NCI-H2107 treated with DMSO at 0.1 percent for 48 hours (cell line): ENCODE results near the gene TMCC2.
"Not testable (repeated sequence)": the region's sequence is repeated elsewhere in the genome, so short reads cannot be mapped to it uniquely, and the experiment has no call there.

Source experiments
- DNase-seq: peaks from one replicate; lab custom pipeline; 2025; ENCODE audit not compliant: unreplicated experiment; lab: John Stamatoyannopoulos, UW

The TMCC2 gene, protein sequence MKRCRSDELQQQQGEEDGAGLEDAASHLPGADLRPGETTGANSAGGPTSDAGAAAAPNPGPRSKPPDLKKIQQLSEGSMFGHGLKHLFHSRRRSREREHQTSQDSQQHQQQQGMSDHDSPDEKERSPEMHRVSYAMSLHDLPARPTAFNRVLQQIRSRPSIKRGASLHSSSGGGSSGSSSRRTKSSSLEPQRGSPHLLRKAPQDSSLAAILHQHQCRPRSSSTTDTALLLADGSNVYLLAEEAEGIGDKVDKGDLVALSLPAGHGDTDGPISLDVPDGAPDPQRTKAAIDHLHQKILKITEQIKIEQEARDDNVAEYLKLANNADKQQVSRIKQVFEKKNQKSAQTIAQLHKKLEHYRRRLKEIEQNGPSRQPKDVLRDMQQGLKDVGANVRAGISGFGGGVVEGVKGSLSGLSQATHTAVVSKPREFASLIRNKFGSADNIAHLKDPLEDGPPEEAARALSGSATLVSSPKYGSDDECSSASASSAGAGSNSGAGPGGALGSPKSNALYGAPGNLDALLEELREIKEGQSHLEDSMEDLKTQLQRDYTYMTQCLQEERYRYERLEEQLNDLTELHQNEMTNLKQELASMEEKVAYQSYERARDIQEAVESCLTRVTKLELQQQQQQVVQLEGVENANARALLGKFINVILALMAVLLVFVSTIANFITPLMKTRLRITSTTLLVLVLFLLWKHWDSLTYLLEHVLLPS

DNA sequence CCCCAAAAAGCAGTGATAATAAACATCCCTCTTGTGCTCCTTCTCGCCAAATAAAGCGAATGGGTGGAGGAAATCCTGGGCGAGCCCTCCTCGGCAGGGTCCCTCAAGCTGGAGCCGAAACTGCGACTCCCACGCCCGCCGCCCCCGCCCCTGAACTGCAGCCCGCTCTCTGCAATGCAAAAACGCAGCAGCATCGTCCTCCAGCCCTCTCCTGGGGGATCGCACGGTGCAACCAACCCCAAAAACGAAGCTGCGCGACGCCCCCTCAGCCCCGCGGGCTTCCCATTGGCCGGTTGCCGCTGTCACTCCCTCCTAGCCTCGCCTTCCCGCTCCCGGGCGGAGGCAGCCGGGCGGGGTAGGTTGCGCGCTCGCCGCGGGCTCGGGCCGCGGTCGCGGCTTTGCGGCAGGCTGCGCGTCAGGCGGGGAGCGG is at the start of gene TMCC2:
Gene TMCC2 (plus strand): TSS at position 363 of the 430 bp plus-strand sequence. CDS start 619 bp downstream, outside the sequence.
- peak; percentile 79 for DNase-seq

DNA sequence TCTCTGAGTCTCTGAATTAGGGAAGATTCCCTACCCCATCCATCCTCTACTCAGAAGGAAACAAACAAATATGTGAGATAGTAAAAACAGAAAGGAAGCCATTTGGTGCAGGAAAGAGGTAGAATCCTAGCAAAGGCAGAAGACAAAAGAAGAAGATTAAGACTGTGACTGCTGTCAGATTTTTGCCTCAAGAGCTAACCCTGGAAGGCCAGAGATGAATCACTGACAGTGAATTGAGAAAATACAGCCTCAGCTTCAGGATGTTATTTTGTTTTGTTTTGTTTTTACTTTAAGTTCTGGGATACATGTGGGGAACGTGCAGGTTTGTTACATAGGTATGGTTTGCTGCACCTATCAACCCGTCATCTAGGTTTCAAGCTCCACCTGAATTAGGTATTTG is 47.9 kb upstream of the TMCC2 start:
- DNase-seq: no peak

DNA sequence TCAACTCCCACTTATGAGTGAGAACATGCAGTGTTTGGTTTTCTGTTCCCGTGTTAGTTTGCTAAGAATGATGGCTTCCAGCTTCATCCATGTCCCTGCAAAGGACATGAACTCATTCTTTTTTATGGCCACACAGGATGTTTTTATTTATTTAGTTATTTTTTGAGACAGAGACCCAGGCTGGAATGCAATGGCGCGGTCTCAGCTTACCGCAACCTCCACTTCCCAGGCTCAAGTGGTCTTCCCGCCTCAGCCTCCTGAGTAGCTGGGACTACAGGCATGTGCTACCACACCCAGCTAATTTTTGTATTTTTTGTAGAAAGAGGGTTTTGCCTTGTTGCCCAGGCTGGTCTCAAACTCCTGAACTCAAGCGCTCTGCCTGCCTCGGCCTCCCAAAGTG is 47.4 kb upstream of the TMCC2 start:
- not testable (repeated sequence) for DNase-seq

DNA sequence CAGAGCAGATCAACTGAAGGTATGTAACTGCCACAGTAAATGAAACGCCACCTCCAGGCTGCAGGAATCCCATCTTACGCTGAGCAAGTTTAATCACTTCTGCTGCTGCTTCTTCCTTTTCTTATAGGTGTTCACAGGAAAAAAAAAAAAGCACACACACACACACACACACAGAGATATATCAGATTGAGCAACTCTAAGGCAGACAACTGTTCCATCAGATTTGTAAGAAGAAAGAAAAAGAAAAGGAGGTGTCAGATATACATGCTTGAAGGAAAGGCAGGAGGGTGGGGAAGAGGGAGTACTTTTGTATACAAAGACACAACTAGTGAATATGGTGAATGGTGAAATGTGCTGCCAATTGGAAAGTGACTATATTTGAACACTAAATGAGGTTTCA is 44.8 kb upstream of the TMCC2 start:
- DNase-seq: no peak

DNA sequence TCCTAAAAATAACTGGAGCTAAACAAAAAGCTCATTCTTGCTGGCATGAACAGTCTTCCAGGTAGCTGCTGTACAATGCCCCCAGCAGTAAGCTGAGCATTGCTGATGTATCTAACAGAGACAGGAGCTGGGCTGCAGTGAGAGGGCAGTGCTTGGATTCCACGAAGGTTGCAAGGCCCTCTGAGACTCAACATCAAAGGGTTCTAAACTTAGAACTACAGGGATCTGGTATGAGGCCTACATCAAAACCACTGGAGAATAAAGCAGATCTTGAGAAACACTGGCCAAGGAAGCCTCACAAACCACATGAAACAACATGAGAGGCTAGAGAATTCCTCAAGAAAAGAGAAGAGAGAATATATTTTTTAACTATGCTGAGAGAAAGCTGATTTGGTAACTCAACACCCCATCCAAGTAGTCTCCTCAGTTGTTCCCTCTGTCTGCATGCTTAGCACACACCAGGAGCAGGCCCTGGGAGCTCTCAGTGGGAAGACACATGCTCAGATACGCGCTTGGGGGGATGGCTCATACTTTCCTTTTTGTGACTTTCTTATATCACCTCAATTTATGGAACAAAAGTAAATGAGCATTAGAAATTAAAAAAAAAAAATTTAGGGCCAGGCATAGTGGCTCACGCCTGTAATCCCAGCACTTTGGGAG is 43.9 kb upstream of the TMCC2 start:
- DNase-seq: no peak

DNA sequence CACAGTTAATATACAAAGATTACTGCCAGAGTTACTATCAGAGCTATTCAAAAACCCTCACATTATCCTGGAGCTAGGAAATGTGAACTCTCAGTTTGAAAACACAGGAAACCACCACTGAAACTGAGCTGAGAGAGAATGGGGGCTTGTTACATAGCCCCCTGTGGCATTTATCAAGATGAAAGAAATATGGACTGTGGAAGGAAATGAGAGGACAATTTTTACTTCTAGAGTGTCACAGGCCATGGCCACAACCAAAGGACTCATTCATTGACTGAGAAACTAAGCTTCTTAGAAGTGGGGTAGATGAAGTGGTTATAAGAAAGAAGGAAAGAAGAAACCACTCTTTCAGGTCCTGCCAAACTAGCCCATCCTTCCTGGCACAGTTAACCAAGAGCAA is 41.6 kb upstream of the TMCC2 start:
- DNase-seq: no peak

DNA sequence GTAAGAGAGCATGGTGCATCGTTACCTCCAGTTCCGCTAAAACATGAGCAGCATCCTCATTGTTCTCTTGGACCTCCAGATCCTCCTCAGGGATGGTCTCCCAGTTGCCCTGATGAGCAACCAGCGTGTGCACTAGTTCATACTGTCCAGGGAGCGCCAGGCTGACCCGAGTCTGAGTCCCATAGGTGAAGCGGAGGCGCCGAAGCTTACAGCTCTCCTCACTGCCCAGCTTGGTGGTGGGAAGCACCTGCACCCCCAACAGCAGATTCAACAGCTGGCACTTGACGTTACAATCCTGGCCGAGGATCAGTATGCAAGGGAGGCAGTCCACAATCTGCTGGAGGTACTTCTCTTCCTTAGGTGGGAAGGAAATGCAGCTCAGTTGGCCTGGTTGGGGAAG is 40.3 kb upstream of the TMCC2 start:
- DNase-seq: no peak

DNA sequence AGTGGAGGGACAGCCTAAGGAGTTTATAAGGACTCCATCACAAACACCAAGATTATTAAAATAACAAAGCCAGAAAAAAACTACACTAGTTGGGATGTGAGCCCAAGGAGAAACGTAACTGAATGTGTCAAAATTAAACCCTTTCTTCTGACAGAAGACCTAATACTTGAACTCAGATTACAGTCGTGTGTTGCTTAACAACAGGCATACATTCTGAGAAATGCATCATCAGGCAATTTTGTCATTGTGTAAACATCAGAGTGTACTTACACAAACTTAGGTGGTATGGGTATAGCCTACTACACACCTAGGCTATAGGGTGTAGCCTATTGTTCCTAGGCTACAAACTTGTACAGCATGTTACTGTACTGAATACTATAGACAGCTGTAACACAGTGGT is 39.6 kb upstream of the TMCC2 start:
- no peak for DNase-seq

DNA sequence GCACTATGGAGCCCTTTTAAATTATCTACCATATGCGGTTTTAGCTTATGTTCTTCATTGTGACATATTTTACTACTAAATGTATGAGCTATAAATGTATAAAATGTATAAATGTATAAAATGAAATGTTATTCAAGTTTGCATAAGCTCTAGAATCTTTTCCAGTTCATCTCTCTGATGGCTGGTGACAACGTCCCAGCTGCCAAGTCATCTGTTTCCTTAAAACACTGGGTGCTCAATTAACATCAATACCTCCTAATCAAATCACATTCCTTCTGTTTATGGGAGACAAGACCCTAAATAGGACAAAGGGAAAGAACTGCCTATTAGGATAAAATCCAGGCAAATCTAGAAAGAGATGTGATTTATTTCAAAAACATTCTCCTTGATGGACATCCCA is 39.1 kb upstream of the TMCC2 start:
- no peak for DNase-seq

DNA sequence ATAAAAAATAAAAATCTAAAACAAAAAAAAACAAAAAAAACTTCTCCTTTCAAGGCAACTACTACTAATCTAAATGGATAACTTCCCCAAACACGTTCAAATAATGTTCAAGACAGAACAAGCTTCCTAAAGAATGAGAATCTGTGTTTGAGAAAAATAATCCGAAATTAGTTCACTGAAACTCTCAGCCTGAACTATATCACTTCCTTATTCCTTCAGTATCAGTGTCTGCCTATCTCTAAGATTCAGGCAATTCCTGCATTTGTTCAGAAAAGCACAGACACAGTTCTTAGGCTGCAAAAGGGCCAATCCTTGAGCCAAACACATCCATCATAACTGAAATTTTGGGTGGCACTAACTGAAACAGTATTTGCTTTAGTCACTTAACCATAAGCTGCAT is 38.6 kb upstream of the TMCC2 start:
- no peak for DNase-seq

DNA sequence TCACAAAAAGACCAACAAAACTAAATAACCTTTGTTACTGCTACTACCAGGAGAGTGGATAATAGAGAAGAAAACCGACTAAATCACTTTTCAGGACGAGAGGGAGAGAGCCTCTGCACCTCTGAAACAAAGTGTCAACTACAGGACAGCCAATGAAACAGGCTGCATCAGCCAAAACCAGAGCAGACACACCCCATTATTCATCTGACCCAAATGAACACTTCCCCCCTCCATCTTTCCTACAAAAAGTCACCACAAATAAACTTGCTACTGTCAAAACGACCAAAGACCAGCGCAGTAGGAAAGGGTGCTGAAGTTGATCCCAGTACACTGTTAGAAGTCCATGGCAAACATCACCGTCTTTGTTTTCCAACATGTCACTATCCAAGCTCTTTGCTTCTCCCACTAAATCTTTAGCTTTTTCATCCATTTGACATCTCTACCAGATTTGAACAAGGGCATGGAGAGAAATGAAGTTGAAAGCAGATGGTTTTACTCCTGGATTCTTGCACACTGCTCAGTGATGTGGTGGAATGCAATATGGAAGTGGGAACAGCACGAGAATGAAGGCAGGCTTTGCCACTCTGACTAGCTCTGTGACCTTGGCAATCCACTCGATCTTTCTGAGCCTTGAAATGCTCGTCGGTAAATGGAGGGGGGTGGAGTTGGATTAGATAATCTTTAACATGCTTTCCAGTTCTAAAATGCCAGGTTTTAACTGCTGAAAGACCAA is 36.7 kb upstream of the TMCC2 start:
- DNase-seq: no peak

DNA sequence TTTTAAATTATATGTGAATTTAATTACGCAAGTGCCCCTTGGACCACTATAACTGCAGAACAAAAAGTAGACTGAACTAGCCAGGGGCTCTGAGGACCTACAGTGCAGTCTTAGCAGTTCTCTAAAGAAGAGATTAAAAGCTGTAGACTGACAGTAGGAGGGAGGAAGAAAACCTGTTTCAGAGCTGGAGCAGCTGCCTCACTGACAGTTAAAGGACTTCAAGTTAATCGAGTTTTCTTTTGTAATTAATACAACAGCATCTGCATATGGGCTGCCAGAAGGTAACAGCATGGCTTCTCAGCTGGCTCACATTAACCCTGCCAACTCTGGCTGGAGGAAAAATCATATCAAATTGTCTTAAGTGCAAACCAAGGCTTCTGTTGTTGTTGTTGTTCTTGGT is 36.1 kb upstream of the TMCC2 start:
- DNase-seq: no peak

DNA sequence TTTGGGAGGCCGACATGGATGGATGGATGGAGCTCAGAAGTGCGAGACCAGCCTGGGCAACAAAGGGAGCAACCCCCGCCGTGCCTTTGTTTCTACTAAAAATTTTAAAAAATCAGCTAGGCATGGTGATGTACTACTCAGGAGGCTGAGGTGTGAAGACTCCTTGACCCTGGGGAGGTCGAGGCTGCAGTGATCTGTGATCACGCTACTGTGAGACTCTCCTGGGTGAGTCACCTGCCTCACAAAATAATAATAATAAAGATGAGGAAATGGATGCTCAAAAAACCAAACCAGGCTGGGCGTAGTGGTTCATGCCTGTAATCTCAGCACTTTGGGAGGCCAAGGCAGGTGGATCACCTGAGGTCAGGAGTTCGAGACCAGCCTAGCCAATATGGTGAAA is 35.5 kb upstream of the TMCC2 start:
- DNase-seq: no peak

DNA sequence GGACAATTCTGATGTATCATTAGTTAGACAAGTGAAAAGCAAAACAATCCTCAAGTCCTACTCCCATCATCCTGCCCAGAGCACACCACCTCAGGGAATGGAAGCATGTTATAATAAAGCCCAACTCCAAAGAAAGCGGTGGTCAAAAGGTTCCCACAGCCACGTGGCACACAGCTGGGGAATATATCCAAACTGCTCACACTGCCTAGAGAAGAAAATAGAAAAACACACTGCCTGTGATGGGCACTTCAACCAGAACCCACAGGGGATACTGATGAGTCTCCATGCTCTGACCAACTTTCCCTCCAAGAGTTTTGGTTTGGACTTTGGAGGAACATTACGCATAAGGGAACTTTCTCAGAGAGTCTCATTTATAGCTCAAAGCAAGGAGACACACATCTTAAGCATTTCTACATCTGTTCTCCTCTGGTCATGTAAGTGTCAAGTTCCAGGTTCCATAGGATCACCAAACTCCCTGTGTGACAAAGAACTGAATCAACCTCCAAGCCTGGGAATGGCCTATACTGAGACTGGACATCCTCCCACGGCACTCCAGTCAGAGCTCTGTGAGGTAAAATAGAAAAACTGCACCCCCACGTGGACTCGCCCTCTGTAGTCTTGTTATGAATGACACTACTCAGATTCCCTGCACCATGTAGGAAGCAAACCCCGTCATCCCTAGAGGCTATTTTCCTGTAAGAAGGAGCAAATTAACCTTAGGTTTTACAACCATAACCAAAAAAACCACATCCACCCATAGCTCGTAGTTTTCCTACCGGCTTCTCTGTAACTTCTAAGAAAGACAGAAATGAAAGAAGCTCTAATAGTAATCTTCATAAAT is 28.4 kb upstream of the TMCC2 start:
- no peak for DNase-seq

DNA sequence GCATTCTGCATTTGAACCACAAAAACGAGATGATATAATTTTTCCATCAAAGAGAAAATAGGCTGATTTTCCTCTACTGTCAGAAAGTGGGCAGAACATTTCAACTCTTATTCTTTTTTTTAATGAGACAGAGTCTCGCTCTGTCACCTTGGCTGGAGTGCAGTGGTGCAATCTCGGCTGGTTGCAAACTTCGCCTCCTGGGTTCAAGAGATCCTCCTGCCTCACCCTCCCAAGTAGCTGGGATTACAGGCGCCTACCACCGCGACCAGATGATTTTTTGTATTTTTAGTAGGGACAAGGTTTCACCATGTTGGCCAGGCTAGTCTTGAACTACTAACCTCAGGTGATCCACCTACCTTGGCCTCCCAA is 27.8 kb upstream of the TMCC2 start:
- no peak for DNase-seq

DNA sequence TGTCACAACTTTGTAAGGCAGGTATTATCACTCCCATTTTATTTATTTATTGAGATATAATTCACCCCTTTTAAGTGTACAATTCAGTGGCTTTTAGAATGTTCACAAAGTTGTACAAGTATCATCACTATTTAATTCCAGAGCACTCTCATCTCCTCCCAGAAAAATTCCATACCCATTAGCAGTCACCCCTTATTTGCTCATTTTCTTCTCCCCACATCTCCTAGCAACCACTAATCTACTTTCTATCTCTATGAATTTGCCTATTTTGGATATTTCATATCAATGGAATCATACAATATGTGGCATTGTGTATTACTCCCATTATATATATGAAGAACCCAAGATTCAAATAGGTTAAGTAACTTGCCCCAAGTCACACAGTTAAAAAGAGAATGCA is 23.2 kb upstream of the TMCC2 start:
- DNase-seq: no peak

DNA sequence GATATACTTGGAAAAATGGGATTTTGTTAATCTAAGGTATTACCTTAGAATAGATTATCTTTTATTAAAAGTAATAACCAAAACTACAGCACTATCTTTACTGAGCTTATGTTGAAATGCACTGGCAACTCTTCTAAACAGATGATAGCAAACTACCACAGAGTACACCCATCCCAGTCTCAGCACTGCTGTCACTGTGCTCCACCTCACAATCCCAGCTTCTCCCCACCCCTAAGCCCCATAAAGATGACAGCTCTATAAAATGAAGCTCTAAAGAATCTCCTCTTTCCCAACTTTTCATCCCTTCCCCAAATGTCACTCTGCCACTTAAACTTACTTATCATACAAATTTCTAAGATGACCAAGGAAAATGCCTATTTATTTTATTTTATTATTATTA is 22.7 kb upstream of the TMCC2 start:
- DNase-seq: no peak

DNA sequence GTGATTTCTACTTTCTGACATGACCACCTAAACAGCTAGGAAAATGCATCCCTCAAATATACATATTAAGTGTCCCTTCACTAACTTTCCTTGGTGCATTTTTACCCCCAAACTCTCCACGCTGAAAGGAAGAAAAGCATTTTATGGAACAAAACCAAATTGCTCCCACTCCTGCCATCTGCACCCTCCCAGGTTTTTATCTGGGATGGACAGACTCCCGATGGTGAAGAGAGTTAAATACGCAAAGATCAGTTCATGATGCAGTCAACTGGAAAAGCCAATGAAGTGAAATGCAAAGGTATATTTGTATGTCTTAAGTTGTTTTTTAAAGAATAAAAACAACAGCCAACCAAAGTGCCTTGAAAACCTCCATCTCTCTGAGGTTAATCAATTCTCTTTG is 18.9 kb upstream of the TMCC2 start:
- DNase-seq: no peak

DNA sequence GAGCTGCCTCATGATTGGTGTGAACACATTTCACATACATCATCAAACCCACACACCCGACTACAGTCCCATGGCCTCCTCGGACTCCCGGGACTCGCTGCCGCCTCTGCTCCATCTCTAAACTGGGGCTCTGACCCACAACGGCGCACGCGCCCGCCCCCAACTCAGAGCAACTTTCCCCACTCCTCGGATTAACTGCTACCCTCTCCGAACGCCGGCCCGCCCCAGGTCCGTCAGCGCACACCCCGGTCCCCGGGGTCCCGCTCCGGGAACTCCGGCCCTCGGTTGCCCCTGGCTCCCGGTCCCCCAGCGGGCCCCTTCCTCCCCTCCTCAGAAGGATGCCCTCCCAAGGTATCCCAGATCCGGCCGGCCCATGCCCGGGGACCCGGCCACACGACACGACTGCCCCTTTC is 17.0 kb upstream of the TMCC2 start:
- DNase-seq: no peak

DNA sequence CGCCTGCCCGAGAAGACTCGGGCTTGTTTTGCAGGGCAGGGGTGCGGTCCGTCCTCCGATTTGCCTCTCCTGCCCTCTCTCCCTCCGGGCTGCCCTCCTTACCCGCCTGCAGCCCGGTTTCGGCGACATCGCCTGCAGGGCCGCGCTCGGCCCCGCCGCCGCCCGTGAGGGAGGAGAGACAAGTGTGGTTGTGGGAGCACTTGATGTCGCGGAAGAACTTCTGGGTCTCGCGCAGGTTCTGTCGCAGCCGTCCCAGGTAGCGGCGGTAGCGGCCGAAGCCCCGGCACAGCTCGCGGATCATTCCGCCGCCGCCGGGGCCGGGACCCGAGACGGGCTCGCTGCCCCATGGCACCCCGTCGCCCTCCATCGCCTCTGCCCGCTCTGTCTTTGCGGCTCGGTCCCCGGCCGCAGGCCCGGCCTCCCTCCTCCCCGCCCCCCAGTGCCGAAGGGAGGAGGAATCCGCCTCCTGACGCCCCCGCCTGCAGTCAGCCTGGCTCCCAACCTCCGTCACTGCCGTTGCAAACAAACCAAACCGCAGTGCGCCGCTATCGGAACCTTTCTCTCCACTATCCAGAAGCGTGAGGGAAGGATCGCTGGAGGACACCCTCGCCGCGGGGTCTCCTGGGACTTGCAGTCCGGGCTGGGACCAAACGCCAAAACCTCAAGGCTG is 16.4 kb upstream of the TMCC2 start, which contains the start of gene DSTYK:
Gene DSTYK (minus strand): TSS at position 534 of the 670 bp plus-strand sequence. CDS start 167 bp downstream, at position 367.
- peak; percentile 94 for DNase-seq
